NCI-H446 (cell line): ENCODE measurements around the gene SNX11.
"Not testable (repeated sequence)": the region's sequence is repeated elsewhere in the genome, so short reads cannot be mapped to it uniquely, and the experiment has no call there.

Source experiments
- DNase-seq, 2 experiments: peaks; one replicate each; lab custom pipeline; 2025; lab: John Stamatoyannopoulos, UW

The SNX11 gene

GRCh38 chr17:48107137-48108055 lies at the start of gene SNX11:
TSS of gene SNX11 (plus strand) at chr17:48107766. CDS start at chr17:48112044, 4,278 bp downstream.
- peak; percentile 68 to 88 for DNase-seq

GRCh38 chr17:48058393-48059124 lies 49.0 kb upstream of the SNX11 start:
- DNase-seq: no peak

GRCh38 chr17:48059125-48059668 lies 48.4 kb upstream of the SNX11 start:
- DNase-seq: no peak

- no peak for DNase-seq
Observed at GRCh38 chr17:48060249-48060648, 47.3 kb upstream of the SNX11 start.

GRCh38 chr17:48062273-48062672 lies 45.3 kb upstream of the SNX11 start:
- DNase-seq: no peak

GRCh38 chr17:48064638-48065037 lies 42.9 kb upstream of the SNX11 start:
- no peak for DNase-seq

- DNase-seq: no peak
Observed at GRCh38 chr17:48066192-48066591, 41.4 kb upstream of the SNX11 start.

- no peak for DNase-seq
Observed at GRCh38 chr17:48066656-48067055, 40.9 kb upstream of the SNX11 start.

GRCh38 chr17:48067245-48067644 lies 40.3 kb upstream of the SNX11 start:
- DNase-seq: no peak

- not testable (repeated sequence) for DNase-seq
Observed at GRCh38 chr17:48067808-48068207, 39.8 kb upstream of the SNX11 start.

- DNase-seq: no peak
Observed at GRCh38 chr17:48068491-48068961, 39.0 kb upstream of the SNX11 start.

- DNase-seq: no peak
Observed at GRCh38 chr17:48070195-48070594, 37.4 kb upstream of the SNX11 start.

- no peak for DNase-seq
Observed at GRCh38 chr17:48071654-48072053, 35.9 kb upstream of the SNX11 start.

GRCh38 chr17:48072811-48073210 lies 34.8 kb upstream of the SNX11 start:
- DNase-seq: not testable (repeated sequence)

GRCh38 chr17:48073566-48074094 lies 33.9 kb upstream of the SNX11 start:
- DNase-seq: not testable (repeated sequence)

- peak; percentile 54 to 76 for DNase-seq
Observed at GRCh38 chr17:48074322-48075081, 33.1 kb upstream of the SNX11 start.

- not testable (repeated sequence) for DNase-seq
Observed at GRCh38 chr17:48077152-48077551, 30.4 kb upstream of the SNX11 start.

- no peak for DNase-seq
Observed at GRCh38 chr17:48081858-48082257, 25.7 kb upstream of the SNX11 start.

GRCh38 chr17:48084932-48085331 lies 22.6 kb upstream of the SNX11 start:
- no peak for DNase-seq

- no peak for DNase-seq
Observed at GRCh38 chr17:48093341-48094045, 14.1 kb upstream of the SNX11 start.

GRCh38 chr17:48095611-48096010 lies 12.0 kb upstream of the SNX11 start:
- no peak for DNase-seq
